WTC11 (cell line): ENCODE data around the gene CYGB. TPM values are rescaled to one million over a fixed set of nuclear protein-coding genes. Genes with fewer than 3 reads are reported as not detected.

Source experiments
- ATAC-seq: fragments of 200-7000 bp; cut with Tn5 transposase; 2 replicates; pipeline ENCODE4 v1.10.0; 2021; ENCODE audit warnings: mild to moderate bottlenecking, moderate library complexity
- CTCF ChIA-PET: fragments of 300-600 bp; sonication (Branson Sonifier 250); formaldehyde crosslinking; loops from one replicate; lab custom pipeline; 2021; ENCODE audit warnings: antibody characterized with exemption; lab: Charles Lee
- POLR2A ChIA-PET: fragments of 350-600 bp; sonication (Branson Sonifier 250); formaldehyde crosslinking; loops from one replicate; lab custom pipeline; 2021; ENCODE audit warnings: antibody characterized with exemption; lab: Charles Lee
- DNase-seq: peaks from one replicate; pipeline ENCODE4 v3.0.0; 2021; ENCODE audit warnings: low spot score
- H3K27ac Mint-ChIP-seq: 2 replicates; pipeline ENCODE4 v1.8.0; 2021; ENCODE audit warnings: mixed read lengths
- H3K27me3 Mint-ChIP-seq: 2 replicates; pipeline ENCODE4 v1.8.0; 2021; ENCODE audit warnings: low read depth, mild to moderate bottlenecking, moderate library complexity, mixed read lengths
- H3K36me3 Mint-ChIP-seq: 2 replicates; pipeline ENCODE4 v1.8.0; 2021; ENCODE audit warnings: mixed read lengths
- H3K4me1 Mint-ChIP-seq: 2 replicates; pipeline ENCODE4 v1.8.0; 2022; ENCODE audit warnings: mixed read lengths
- H3K4me3 Mint-ChIP-seq: 2 replicates; pipeline ENCODE4 v1.8.0; 2021; ENCODE audit warnings: mild to moderate bottlenecking, moderate library complexity, mixed read lengths
- H3K9me3 Mint-ChIP-seq: 2 replicates; pipeline ENCODE4 v1.8.0; 2021; ENCODE audit warnings: mixed read lengths
- EMX1 ChIP-seq: fragments of 250-450 bp; sonication (Bioruptor Pico); IDR thresholded peaks from 2 replicates; pipeline ENCODE4 v1.8.0; 2021; ENCODE audit warnings: mild to moderate bottlenecking
- NFYB ChIP-seq: sonication (generic); formaldehyde crosslinking; conservative IDR thresholded peaks from 2 replicates; pipeline ENCODE4 v1.8.0; 2022; ENCODE audit warnings: low read depth, missing genetic modification reagents
- NR2C2 ChIP-seq: sonication (generic); formaldehyde crosslinking; IDR thresholded peaks from 2 replicates; pipeline ENCODE4 v1.8.0; 2022; ENCODE audit warnings: mild to moderate bottlenecking, missing genetic modification reagents
- TCF7 ChIP-seq: sonication (generic); formaldehyde crosslinking; IDR thresholded peaks from 2 replicates; pipeline ENCODE4 v1.8.0; 2022; ENCODE audit warnings: mild to moderate bottlenecking, low read depth, missing genetic modification reagents, moderate library complexity
- TP53 ChIP-seq: sonication (generic); formaldehyde crosslinking; IDR thresholded peaks from 2 replicates; pipeline ENCODE4 v1.8.1; 2023; ENCODE audit warnings: mild to moderate bottlenecking, missing genetic modification reagents
- total RNA-seq: library from RNA; stranded (reverse); gene quantifications from 3 replicates; pipeline ENCODE4 v1.2.3, GENCODE V29; 2021
- TF ChIP-seq, protein P1 (sequence below): sonication (generic); formaldehyde crosslinking; IDR thresholded peaks from 2 replicates; pipeline ENCODE4 v1.8.0; 2023; ENCODE audit warnings: missing genetic modification reagents, mild to moderate bottlenecking, borderline replicate concordance
- TF ChIP-seq, protein P2 (sequence below): fragments of 250-450 bp; sonication (Bioruptor Pico); conservative IDR thresholded peaks from 2 replicates; pipeline ENCODE4 v1.9.0; 2021; ENCODE audit warnings: mild to moderate bottlenecking
- TF ChIP-seq, protein P3 (sequence below): fragments of 250-450 bp; sonication (Bioruptor Pico); IDR thresholded peaks from 2 replicates; pipeline ENCODE4 v1.8.0; 2021; ENCODE audit warnings: mild to moderate bottlenecking
- TF ChIP-seq, protein P4 (sequence below): sonication (generic); formaldehyde crosslinking; conservative IDR thresholded peaks from 2 replicates; pipeline ENCODE4 v1.8.1; 2023; ENCODE audit warnings: mild to moderate bottlenecking, low read depth, missing genetic modification reagents, moderate library complexity
- TF ChIP-seq, protein P5 (sequence below): sonication (generic); formaldehyde crosslinking; IDR thresholded peaks from 2 replicates; pipeline ENCODE4 v1.8.1; 2023; ENCODE audit warnings: mild to moderate bottlenecking, missing genetic modification reagents
- TF ChIP-seq, protein P6 (sequence below): fragments of 250-450 bp; sonication (Bioruptor Pico); IDR thresholded peaks from 2 replicates; pipeline ENCODE4 v1.9.0; 2021; ENCODE audit warnings: mild to moderate bottlenecking, borderline replicate concordance
- TF ChIP-seq, protein P7 (sequence below): fragments of 250-450 bp; sonication (Bioruptor Pico); IDR thresholded peaks from 2 replicates; pipeline ENCODE4 v1.9.0; 2021; ENCODE audit warnings: mild to moderate bottlenecking

Gene CYGB
- total RNA-seq, 1 experiment from 2014 or later: 3.6 TPM

DNA sequence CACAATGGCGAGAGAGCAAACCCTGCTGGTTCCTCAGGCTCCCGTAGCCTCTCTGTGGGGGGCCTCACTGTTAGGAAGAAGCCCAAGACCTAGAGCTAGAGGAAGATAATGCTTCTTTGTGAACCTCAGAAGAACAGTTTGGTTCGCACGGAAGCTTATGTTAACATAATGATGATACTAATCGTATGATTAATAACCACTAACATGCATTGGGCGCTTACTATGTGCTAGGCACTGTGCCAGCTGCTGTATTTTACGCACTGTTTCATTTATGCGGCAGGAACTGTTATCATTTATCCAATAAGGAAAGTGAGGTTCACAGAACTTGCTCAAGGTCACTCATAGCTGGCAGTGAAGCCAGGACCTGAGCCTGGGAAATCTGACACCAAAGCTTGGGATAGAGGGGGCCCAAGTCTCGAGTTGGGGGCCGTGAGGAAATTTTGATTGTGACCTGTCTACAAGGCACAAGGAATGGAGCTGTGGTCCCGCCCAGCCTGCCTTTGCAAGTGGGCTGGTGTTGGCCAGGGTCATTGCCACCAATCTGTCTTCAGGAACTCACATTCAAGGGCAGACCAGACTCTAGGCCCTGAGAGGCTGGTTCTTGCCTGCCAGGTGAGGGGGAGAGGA is 9.2 kb upstream of the CYGB start:
- H3K4me3 Mint-ChIP-seq: no peak overlapping the region
- POLR2A ChIA-PET: interaction anchor here (1.1 kb wide), 1 partner anchor 10 kb away, joined by 4 read pairs; no protein-coding TSS in a partner anchor

More for the DNA sequence above, 9.2 kb upstream of the CYGB start:
- peaks cover 4% of the 10 kb centered on the region; the same call in 1 of the 2 replicates for H3K27me3 Mint-ChIP-seq
- no peak for DNase-seq
- H3K27ac Mint-ChIP-seq: no peak overlapping the region
- TF ChIP-seq, protein P1, sequence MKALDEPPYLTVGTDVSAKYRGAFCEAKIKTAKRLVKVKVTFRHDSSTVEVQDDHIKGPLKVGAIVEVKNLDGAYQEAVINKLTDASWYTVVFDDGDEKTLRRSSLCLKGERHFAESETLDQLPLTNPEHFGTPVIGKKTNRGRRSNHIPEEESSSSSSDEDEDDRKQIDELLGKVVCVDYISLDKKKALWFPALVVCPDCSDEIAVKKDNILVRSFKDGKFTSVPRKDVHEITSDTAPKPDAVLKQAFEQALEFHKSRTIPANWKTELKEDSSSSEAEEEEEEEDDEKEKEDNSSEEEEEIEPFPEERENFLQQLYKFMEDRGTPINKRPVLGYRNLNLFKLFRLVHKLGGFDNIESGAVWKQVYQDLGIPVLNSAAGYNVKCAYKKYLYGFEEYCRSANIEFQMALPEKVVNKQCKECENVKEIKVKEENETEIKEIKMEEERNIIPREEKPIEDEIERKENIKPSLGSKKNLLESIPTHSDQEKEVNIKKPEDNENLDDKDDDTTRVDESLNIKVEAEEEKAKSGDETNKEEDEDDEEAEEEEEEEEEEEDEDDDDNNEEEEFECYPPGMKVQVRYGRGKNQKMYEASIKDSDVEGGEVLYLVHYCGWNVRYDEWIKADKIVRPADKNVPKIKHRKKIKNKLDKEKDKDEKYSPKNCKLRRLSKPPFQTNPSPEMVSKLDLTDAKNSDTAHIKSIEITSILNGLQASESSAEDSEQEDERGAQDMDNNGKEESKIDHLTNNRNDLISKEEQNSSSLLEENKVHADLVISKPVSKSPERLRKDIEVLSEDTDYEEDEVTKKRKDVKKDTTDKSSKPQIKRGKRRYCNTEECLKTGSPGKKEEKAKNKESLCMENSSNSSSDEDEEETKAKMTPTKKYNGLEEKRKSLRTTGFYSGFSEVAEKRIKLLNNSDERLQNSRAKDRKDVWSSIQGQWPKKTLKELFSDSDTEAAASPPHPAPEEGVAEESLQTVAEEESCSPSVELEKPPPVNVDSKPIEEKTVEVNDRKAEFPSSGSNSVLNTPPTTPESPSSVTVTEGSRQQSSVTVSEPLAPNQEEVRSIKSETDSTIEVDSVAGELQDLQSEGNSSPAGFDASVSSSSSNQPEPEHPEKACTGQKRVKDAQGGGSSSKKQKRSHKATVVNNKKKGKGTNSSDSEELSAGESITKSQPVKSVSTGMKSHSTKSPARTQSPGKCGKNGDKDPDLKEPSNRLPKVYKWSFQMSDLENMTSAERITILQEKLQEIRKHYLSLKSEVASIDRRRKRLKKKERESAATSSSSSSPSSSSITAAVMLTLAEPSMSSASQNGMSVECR: no peak
- TF ChIP-seq, protein P2, sequence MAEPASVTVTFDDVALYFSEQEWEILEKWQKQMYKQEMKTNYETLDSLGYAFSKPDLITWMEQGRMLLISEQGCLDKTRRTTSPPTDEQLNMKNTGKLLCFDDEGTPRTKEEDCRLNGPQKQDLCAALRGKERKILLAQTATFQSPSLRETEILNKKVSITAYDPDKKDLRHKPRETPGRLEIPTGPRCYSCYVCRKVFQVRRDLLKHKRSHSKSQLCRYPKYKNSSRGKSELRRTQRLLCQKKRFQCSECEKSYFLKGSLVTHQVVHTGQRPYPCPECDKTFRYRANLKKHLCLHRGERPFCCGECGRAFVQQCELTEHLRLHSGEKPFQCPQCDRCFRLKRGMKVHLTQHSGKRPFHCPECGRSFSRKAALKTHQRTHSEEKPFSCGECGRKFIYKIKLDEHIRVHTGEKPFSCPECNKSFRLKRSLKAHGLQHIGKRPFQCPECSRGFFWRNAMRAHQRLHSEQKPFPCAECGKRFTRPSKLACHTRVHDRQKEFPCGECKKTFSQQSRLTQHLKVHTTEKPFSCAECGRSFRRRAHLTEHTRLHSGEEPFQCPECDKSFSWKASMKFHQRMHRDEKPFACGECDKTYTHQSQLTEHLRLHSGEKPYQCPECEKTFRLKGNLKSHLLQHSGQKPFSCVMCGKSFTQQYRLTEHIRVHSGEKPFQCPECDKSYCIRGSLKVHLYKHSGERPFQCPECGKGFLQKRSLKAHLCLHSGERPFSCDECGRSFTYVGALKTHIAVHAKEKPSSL (CRISPR knock-in tag): no peak
- TF ChIP-seq NFYB (CRISPR knock-in tag) (no peak), TCF7 (CRISPR knock-in tag) (no peak), TP53 (no peak), NR2C2 (CRISPR knock-in tag) (no peak), EMX1 (CRISPR knock-in tag) (no peak)
- TF ChIP-seq, protein P3, sequence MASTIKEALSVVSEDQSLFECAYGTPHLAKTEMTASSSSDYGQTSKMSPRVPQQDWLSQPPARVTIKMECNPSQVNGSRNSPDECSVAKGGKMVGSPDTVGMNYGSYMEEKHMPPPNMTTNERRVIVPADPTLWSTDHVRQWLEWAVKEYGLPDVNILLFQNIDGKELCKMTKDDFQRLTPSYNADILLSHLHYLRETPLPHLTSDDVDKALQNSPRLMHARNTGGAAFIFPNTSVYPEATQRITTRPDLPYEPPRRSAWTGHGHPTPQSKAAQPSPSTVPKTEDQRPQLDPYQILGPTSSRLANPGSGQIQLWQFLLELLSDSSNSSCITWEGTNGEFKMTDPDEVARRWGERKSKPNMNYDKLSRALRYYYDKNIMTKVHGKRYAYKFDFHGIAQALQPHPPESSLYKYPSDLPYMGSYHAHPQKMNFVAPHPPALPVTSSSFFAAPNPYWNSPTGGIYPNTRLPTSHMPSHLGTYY (CRISPR knock-in tag): no peak
- TF ChIP-seq, protein P4, sequence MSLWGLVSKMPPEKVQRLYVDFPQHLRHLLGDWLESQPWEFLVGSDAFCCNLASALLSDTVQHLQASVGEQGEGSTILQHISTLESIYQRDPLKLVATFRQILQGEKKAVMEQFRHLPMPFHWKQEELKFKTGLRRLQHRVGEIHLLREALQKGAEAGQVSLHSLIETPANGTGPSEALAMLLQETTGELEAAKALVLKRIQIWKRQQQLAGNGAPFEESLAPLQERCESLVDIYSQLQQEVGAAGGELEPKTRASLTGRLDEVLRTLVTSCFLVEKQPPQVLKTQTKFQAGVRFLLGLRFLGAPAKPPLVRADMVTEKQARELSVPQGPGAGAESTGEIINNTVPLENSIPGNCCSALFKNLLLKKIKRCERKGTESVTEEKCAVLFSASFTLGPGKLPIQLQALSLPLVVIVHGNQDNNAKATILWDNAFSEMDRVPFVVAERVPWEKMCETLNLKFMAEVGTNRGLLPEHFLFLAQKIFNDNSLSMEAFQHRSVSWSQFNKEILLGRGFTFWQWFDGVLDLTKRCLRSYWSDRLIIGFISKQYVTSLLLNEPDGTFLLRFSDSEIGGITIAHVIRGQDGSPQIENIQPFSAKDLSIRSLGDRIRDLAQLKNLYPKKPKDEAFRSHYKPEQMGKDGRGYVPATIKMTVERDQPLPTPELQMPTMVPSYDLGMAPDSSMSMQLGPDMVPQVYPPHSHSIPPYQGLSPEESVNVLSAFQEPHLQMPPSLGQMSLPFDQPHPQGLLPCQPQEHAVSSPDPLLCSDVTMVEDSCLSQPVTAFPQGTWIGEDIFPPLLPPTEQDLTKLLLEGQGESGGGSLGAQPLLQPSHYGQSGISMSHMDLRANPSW (CRISPR knock-in tag): no peak
- TF ChIP-seq, protein P5, sequence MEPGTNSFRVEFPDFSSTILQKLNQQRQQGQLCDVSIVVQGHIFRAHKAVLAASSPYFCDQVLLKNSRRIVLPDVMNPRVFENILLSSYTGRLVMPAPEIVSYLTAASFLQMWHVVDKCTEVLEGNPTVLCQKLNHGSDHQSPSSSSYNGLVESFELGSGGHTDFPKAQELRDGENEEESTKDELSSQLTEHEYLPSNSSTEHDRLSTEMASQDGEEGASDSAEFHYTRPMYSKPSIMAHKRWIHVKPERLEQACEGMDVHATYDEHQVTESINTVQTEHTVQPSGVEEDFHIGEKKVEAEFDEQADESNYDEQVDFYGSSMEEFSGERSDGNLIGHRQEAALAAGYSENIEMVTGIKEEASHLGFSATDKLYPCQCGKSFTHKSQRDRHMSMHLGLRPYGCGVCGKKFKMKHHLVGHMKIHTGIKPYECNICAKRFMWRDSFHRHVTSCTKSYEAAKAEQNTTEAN: no peak
- TF ChIP-seq, protein P6, sequence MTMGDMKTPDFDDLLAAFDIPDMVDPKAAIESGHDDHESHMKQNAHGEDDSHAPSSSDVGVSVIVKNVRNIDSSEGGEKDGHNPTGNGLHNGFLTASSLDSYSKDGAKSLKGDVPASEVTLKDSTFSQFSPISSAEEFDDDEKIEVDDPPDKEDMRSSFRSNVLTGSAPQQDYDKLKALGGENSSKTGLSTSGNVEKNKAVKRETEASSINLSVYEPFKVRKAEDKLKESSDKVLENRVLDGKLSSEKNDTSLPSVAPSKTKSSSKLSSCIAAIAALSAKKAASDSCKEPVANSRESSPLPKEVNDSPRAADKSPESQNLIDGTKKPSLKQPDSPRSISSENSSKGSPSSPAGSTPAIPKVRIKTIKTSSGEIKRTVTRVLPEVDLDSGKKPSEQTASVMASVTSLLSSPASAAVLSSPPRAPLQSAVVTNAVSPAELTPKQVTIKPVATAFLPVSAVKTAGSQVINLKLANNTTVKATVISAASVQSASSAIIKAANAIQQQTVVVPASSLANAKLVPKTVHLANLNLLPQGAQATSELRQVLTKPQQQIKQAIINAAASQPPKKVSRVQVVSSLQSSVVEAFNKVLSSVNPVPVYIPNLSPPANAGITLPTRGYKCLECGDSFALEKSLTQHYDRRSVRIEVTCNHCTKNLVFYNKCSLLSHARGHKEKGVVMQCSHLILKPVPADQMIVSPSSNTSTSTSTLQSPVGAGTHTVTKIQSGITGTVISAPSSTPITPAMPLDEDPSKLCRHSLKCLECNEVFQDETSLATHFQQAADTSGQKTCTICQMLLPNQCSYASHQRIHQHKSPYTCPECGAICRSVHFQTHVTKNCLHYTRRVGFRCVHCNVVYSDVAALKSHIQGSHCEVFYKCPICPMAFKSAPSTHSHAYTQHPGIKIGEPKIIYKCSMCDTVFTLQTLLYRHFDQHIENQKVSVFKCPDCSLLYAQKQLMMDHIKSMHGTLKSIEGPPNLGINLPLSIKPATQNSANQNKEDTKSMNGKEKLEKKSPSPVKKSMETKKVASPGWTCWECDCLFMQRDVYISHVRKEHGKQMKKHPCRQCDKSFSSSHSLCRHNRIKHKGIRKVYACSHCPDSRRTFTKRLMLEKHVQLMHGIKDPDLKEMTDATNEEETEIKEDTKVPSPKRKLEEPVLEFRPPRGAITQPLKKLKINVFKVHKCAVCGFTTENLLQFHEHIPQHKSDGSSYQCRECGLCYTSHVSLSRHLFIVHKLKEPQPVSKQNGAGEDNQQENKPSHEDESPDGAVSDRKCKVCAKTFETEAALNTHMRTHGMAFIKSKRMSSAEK (CRISPR knock-in tag): no peak
- TF ChIP-seq, protein P7, sequence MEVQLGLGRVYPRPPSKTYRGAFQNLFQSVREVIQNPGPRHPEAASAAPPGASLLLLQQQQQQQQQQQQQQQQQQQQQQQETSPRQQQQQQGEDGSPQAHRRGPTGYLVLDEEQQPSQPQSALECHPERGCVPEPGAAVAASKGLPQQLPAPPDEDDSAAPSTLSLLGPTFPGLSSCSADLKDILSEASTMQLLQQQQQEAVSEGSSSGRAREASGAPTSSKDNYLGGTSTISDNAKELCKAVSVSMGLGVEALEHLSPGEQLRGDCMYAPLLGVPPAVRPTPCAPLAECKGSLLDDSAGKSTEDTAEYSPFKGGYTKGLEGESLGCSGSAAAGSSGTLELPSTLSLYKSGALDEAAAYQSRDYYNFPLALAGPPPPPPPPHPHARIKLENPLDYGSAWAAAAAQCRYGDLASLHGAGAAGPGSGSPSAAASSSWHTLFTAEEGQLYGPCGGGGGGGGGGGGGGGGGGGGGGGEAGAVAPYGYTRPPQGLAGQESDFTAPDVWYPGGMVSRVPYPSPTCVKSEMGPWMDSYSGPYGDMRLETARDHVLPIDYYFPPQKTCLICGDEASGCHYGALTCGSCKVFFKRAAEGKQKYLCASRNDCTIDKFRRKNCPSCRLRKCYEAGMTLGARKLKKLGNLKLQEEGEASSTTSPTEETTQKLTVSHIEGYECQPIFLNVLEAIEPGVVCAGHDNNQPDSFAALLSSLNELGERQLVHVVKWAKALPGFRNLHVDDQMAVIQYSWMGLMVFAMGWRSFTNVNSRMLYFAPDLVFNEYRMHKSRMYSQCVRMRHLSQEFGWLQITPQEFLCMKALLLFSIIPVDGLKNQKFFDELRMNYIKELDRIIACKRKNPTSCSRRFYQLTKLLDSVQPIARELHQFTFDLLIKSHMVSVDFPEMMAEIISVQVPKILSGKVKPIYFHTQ: no peak
- peaks cover 25% of the 10 kb centered on the region for H3K4me1 Mint-ChIP-seq
- no peak for ATAC-seq
- H3K9me3 Mint-ChIP-seq: no peaks in the 10 kb centered on the region
- CTCF ChIA-PET: interaction anchor here (0.6 to 5.4 kb wide), 17 partner anchors 9 to 162 kb away, joined by 3 to 81 read pairs (median 4); partner anchors contain the start of genes AANAT and RHBDF2
- no peaks in the 10 kb centered on the region for H3K36me3 Mint-ChIP-seq
